ENCODE results near the gene FAM98A.

GRCh38 chr2:33636001-33636400, 36.9 kb upstream of the FAM98A start:
- no peak for TF ChIP-seq CTCF (IDR thresholded peaks at IDR 0.05)
- TF ChIP-seq POLR2A (IDR thresholded peaks at IDR 0.05), result no peak

Measured in esophagus squamous epithelium (tissue), 4 donors.